Measurements from ENCODE around the gene SORCS2.

Gene SORCS2

DNA sequence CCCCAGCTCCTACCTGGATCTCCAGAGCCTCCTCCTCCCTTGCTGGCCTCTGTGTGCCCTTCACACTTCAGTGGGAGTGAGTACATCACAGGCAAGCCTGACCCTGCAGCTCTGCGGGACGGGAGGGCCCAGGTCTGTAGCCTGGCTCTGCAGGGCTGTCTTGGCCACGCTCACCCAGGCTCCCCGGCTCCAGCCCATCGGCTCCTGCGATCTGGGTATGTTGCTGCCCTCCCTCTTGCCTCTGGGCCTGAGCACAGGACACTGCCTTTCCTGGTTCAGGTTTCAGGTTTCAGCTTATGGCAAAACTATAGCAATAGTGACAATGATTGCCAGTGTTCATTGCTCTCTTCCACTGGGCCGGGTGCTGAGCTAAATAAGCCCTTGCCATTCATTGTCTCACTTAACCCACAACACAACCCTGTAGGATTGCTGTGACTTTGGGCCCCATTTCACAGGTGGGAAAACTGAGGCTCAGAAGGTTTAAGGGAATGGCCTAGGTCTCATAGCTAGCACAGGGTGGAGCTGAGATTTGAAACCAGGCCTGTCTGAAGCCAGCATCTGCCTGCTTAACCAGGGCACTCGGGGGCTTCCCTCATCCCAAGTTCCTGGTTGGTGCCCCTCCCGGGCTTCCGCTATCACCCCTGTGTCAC is 44.6 kb upstream of the SORCS2 start:
- H3F3A ChIP-seq (ENCODE audit: control insufficient read depth, insufficient read depth) = no peaks in the 10 kb centered on the region
- H3K4me1 ChIP-seq (ENCODE audit: control insufficient read depth, low read length) = no peaks in the 10 kb centered on the region
- TF ChIP-seq EZH2phosphoT487 (IDR thresholded peaks at IDR 0.05; ENCODE audit: borderline replicate concordance, low read length) = no peak
- H3K27me3 ChIP-seq (ENCODE audit: control insufficient read depth, low read length) = 0 out of 2 replicates have a peak, but pooled peaks cover 3% of the 10 kb centered on the region
- no peaks in the 10 kb centered on the region for H3K79me2 ChIP-seq (ENCODE audit: control insufficient read depth, low read length)
- H3K4me3 ChIP-seq (ENCODE audit: low read length) = no peak overlapping the region
- no peak overlapping the region for H3K27ac ChIP-seq (ENCODE audit: low read depth, low read length)
- no peaks in the 10 kb centered on the region for H3K36me3 ChIP-seq (ENCODE audit: control insufficient read depth, low read length)
- no peaks in the 10 kb centered on the region for H3K9me2 ChIP-seq (replicated peaks; ENCODE audit: control insufficient read depth, low read length)
- no peak overlapping the region for H3K4me2 ChIP-seq (ENCODE audit: low read length)
- no peaks in the 10 kb centered on the region for H3K9me3 ChIP-seq (ENCODE audit: control insufficient read depth, insufficient read depth, low read length)
- no peaks in the 10 kb centered on the region for H4K20me1 ChIP-seq (ENCODE audit: control insufficient read depth, insufficient read depth, low read depth, low read length)

DNA sequence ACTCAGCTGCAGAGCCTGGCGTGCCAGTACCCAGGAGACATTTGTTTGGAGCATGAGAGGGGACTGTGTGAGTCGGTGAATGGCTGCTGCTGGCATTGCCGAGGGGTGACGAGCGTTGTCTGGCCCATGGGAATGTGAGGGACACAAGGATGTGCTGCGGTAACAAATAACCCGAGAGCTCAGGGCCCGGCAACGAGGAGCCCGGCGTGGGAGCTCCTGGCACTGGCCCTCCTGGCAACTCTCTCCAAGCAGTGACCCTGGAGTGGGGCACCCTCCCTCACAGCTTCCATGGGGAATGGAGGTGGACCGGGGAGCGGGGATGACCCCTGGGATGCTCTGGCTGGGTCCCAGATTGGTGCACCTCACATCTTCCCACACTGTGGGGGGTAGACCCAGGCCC is 44.0 kb upstream of the SORCS2 start:
- Histone ChIP-seq H3K9me3 (ENCODE audit: control insufficient read depth, insufficient read depth, low read length) (no peaks in the 10 kb centered on the region), H3K4me3 (ENCODE audit: low read length) (no peak overlapping the region), H3K9me2 (replicated peaks; ENCODE audit: control insufficient read depth, low read length) (no peaks in the 10 kb centered on the region), H3K4me1 (ENCODE audit: control insufficient read depth, low read length) (no peaks in the 10 kb centered on the region), H4K20me1 (ENCODE audit: control insufficient read depth, insufficient read depth, low read depth, low read length) (no peaks in the 10 kb centered on the region), H3K4me2 (ENCODE audit: low read length) (no peak overlapping the region), H3F3A (ENCODE audit: control insufficient read depth, insufficient read depth) (no peaks in the 10 kb centered on the region), H3K79me2 (ENCODE audit: control insufficient read depth, low read length) (no peaks in the 10 kb centered on the region), H3K27ac (ENCODE audit: low read depth, low read length) (no peak overlapping the region), H3K36me3 (ENCODE audit: control insufficient read depth, low read length) (no peaks in the 10 kb centered on the region), H3K27me3 (ENCODE audit: control insufficient read depth, low read length) (no peaks in the 10 kb centered on the region)
- TF ChIP-seq, protein P1, sequence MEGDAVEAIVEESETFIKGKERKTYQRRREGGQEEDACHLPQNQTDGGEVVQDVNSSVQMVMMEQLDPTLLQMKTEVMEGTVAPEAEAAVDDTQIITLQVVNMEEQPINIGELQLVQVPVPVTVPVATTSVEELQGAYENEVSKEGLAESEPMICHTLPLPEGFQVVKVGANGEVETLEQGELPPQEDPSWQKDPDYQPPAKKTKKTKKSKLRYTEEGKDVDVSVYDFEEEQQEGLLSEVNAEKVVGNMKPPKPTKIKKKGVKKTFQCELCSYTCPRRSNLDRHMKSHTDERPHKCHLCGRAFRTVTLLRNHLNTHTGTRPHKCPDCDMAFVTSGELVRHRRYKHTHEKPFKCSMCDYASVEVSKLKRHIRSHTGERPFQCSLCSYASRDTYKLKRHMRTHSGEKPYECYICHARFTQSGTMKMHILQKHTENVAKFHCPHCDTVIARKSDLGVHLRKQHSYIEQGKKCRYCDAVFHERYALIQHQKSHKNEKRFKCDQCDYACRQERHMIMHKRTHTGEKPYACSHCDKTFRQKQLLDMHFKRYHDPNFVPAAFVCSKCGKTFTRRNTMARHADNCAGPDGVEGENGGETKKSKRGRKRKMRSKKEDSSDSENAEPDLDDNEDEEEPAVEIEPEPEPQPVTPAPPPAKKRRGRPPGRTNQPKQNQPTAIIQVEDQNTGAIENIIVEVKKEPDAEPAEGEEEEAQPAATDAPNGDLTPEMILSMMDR (IDR thresholded peaks at IDR 0.05; ENCODE audit: low read depth, low read length, poor library complexity, severe bottlenecking) = no peak
- no peak for TF ChIP-seq EZH2phosphoT487 (IDR thresholded peaks at IDR 0.05; ENCODE audit: borderline replicate concordance, low read length)

DNA sequence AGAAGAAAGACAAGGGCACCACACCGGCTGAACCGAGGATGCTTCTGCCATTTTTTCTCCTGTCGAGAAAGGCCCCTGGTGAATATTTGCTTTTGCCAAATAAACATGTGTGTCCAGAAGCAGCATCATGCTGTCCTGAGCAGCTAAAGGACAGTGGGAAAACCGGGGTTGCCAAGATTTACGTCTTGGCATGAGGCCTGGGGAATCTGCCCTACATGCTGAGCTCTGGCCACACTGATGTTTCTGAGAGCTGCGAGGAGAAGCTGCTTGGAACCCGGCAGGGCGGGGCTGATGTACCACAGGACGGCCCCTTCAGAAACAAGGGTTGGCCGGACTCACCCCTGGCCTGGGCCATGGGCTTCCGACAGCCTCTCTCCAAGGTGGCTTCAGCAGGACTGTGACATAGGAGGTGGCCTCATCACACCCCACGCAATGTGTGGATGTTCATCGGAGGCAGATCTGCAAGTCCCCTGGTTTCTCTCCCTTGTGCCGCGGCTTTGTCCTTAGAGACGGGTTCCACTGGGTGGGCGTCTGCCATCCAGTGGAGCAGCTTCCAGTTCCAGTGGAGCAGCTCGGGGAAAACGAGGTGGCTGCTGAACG is 42.2 kb upstream of the SORCS2 start:
- Histone ChIP-seq H3K79me2 (ENCODE audit: control insufficient read depth, low read length) (no peaks in the 10 kb centered on the region), H3K9me3 (ENCODE audit: control insufficient read depth, insufficient read depth, low read length) (no peaks in the 10 kb centered on the region), H3K27me3 (ENCODE audit: control insufficient read depth, low read length) (peaks cover 3% of the 10 kb centered on the region; the same call in 1 of the 2 replicates), H4K20me1 (ENCODE audit: control insufficient read depth, insufficient read depth, low read depth, low read length) (no peaks in the 10 kb centered on the region), H3K4me3 (ENCODE audit: low read length) (no peak overlapping the region), H3K9me2 (replicated peaks; ENCODE audit: control insufficient read depth, low read length) (no peaks in the 10 kb centered on the region), H3K4me2 (ENCODE audit: low read length) (no peak overlapping the region), H3K27ac (ENCODE audit: low read depth, low read length) (no peak overlapping the region), H3K36me3 (ENCODE audit: control insufficient read depth, low read length) (no peaks in the 10 kb centered on the region), H3K4me1 (ENCODE audit: control insufficient read depth, low read length) (no peaks in the 10 kb centered on the region), H3F3A (ENCODE audit: control insufficient read depth, insufficient read depth) (no peaks in the 10 kb centered on the region)
- TF ChIP-seq, protein P1 (IDR thresholded peaks at IDR 0.05; ENCODE audit: low read depth, low read length, poor library complexity, severe bottlenecking) = no peak
- no peak for TF ChIP-seq EZH2phosphoT487 (IDR thresholded peaks at IDR 0.05; ENCODE audit: borderline replicate concordance, low read length)

DNA sequence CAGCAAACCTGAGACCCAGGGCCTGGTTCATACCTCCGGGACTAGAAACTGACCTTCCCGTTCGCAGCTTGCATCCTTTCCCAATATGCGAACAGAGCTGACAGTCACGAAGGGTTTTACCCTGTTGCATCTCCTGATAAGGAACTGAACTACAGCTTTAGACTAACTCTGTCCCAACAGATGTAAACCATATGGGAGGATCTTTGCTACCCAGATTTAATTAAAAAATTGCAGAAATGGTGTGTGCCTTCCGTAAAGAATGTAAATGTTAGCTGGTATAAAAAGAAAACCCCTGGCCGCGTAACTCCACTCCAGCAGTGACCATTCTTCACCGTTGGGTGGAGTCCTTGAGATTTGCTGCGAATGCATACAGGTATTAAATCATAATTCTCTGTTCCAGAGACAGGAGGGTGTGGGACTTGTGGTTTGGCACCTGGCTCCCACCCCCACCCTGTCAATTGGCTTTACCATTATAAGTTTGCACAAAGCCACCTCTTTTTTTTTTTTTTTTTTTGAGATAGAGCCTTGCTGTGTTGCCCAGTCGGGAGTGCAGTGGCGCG is 40.6 kb upstream of the SORCS2 start:
- Histone ChIP-seq H3F3A (ENCODE audit: control insufficient read depth, insufficient read depth) (no peaks in the 10 kb centered on the region), H3K27ac (ENCODE audit: low read depth, low read length) (no peak overlapping the region), H3K4me1 (ENCODE audit: control insufficient read depth, low read length) (no peaks in the 10 kb centered on the region), H4K20me1 (ENCODE audit: control insufficient read depth, insufficient read depth, low read depth, low read length) (no peaks in the 10 kb centered on the region), H3K36me3 (ENCODE audit: control insufficient read depth, low read length) (no peaks in the 10 kb centered on the region), H3K9me3 (ENCODE audit: control insufficient read depth, insufficient read depth, low read length) (no peaks in the 10 kb centered on the region), H3K79me2 (ENCODE audit: control insufficient read depth, low read length) (no peaks in the 10 kb centered on the region), H3K4me2 (ENCODE audit: low read length) (no peak overlapping the region), H3K27me3 (ENCODE audit: control insufficient read depth, low read length) (peaks cover 7% of the 10 kb centered on the region; the same call in 1 of the 2 replicates), H3K4me3 (ENCODE audit: low read length) (no peak overlapping the region), H3K9me2 (replicated peaks; ENCODE audit: control insufficient read depth, low read length) (no peaks in the 10 kb centered on the region)
- no peak for TF ChIP-seq EZH2phosphoT487 (IDR thresholded peaks at IDR 0.05; ENCODE audit: borderline replicate concordance, low read length)
- TF ChIP-seq, protein P1 (IDR thresholded peaks at IDR 0.05; ENCODE audit: low read depth, low read length, poor library complexity, severe bottlenecking) = peak; percentile 15

Data from DOHH2 (cell line).